Fibroblast of villous mesenchyme (primary cell): ENCODE measurements around the gene PARL. TPM values are rescaled to one million over a fixed set of nuclear protein-coding genes. Genes with fewer than 3 reads are reported as not detected.

Experiments
- DNase-seq: peaks from one replicate; pipeline ENCODE4 v3.0.0-alpha.2; 2010; ENCODE audit warnings: low read depth
- H3K4me3 ChIP-seq: 2 replicates; pipeline ENCODE4 v1.5.1; 2011; ENCODE audit warnings: low read depth, mild to moderate bottlenecking, low read length
- total RNA-seq: library from RNA; depleted of rRNA; stranded (reverse); fragments of >200 nt; gene quantifications from 2 replicates; pipeline ENCODE4 v1.2.3, GENCODE V29; 2012
- TF ChIP-seq, protein P1 (sequence below): IDR thresholded peaks from 2 replicates; pipeline ENCODE4 v1.5.1; 2012; ENCODE audit warnings: low read depth, mild to moderate bottlenecking, low read length; ENCODE audit not compliant: insufficient read depth

Gene PARL
- total RNA-seq, 1 donor, result 31.5 TPM

DNA sequence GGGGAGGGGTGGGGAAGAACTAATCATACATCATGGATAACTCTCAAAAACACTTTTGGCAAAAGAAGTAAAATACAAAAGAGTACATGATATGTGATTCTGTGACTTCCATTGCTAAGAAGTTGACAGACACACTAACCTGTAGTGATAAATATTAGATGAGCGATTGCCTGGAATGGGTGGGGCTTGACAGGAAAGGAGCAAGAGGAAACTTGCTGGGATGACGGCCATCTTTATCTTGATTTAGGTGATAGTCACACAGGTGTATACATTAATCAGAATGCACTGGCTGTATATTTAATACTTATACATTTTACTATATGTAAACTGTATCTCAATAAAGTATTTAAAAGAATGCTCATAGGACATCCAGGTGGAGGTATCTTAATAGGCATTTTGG is 13.1 kb downstream of the PARL start:
- H3K4me3 ChIP-seq, result no peak overlapping the region
- DNase-seq, result no peak
- TF ChIP-seq, protein P1, sequence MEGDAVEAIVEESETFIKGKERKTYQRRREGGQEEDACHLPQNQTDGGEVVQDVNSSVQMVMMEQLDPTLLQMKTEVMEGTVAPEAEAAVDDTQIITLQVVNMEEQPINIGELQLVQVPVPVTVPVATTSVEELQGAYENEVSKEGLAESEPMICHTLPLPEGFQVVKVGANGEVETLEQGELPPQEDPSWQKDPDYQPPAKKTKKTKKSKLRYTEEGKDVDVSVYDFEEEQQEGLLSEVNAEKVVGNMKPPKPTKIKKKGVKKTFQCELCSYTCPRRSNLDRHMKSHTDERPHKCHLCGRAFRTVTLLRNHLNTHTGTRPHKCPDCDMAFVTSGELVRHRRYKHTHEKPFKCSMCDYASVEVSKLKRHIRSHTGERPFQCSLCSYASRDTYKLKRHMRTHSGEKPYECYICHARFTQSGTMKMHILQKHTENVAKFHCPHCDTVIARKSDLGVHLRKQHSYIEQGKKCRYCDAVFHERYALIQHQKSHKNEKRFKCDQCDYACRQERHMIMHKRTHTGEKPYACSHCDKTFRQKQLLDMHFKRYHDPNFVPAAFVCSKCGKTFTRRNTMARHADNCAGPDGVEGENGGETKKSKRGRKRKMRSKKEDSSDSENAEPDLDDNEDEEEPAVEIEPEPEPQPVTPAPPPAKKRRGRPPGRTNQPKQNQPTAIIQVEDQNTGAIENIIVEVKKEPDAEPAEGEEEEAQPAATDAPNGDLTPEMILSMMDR, result no peak

DNA sequence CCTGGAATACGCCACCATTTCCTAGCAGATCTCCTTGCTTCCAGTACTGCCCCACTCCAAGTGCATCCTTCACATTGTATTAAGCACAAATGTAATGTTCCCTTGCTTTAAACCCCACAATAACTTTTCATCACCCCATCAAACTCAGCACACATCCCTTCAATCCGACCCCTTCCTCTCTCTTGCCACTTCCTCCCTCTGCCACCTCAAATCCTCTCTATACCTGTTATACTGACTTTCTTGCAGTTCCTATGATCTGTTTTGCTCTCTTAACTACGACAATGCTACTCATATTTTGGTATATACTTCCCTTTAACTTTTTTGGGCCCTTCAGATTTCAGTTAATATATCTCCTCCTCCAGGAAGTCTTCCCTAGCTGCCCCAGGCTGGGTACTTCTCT is 14.1 kb downstream of the PARL start:
- no peak for DNase-seq
- TF ChIP-seq, protein P1, result no peak
- no peak overlapping the region for H3K4me3 ChIP-seq

DNA sequence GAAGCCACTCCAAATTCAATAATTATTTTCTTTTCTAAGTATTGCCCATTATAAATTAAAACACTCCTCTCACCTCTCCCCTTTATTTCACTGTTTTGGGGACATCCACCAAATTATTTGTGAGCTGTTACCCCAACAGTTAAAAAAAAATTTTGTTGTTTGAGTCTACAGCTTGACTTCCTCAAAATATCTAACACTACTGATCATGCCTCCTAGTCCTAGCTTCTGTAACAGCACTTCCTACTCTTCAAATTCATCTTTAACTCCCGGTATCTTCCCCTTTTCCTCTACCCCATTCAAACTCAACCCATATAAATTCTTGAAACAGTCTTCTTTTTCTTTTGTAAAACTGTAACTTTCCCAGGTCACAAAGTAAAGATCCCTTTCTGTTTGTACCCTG is 15.9 kb downstream of the PARL start:
- DNase-seq, result no peak
- no peak overlapping the region for H3K4me3 ChIP-seq
- TF ChIP-seq, protein P1, result no peak

DNA sequence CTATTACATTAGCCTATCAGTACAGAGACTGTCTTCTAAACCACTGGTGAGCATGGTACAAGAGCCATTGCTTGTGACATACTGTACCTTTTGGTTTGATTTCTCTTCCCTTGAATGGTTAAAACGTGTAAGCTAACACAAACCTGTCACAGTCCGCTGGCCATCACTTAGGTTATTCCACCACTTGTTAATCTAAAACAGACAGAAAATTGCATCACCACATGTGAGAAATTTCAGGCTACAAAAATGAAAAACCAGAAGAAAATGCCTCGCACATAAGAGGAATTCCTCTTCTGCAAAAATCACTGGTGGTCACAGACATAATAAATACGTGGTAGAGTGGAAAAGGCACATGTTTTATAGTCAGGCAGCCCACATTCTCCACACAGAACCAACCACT is 22.1 kb downstream of the PARL start:
- no peak overlapping the region for H3K4me3 ChIP-seq
- DNase-seq, result no peak
- TF ChIP-seq, protein P1, result no peak

DNA sequence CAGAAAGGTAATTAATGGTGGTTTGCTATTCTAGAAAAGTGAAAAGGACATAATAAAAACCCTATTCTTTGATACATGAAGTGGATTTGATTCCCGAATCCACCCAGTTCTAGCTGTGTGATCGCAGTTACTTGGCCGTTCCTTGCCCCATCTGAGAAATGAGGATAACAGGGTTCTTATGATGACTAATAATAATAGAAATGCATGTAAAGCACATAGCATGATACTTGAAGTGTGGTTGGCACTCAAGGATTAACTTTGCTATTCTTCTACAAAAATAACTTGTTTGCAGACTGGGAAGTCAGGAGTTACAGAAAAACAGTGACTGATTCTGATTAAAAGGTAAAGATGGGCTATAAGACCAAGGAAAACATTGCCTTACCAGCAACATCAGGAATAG is 26.8 kb downstream of the PARL start:
- no peak for DNase-seq
- TF ChIP-seq, protein P1, result no peak
- H3K4me3 ChIP-seq, result no peak overlapping the region

DNA sequence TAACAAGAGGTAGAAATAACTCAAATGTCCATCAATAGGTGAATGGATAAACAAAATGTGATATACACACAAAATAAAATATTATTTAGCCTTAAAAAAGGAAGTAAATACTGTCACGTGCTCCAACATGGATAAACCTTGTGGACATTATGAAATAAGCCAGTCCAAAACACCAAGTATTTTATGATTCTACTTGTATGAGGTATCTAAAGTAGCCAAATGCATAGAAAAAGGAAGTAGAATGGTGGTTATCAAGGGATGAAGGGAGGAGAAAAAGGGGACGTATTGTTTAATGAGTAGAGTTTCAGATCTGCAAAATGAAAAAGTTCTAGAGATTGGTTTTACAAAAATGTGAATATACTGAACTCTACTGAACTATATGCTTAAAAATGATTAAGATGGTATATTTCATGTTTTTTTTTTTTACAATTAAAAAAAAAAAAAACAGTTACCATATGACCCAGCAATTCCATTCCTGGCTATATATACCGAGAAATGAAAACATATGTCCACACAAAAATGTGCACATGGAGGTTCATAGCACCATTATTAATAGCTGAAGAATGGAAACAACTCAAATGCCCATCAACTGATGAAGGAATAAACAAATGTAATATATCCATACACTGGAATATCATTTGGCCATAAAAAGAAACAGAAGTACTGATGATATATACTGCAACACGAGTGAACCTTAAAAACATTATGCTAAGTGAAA is 30.2 kb downstream of the PARL start:
- no peak overlapping the region for H3K4me3 ChIP-seq
- DNase-seq, result no peak
- TF ChIP-seq, protein P1, result no peak

DNA sequence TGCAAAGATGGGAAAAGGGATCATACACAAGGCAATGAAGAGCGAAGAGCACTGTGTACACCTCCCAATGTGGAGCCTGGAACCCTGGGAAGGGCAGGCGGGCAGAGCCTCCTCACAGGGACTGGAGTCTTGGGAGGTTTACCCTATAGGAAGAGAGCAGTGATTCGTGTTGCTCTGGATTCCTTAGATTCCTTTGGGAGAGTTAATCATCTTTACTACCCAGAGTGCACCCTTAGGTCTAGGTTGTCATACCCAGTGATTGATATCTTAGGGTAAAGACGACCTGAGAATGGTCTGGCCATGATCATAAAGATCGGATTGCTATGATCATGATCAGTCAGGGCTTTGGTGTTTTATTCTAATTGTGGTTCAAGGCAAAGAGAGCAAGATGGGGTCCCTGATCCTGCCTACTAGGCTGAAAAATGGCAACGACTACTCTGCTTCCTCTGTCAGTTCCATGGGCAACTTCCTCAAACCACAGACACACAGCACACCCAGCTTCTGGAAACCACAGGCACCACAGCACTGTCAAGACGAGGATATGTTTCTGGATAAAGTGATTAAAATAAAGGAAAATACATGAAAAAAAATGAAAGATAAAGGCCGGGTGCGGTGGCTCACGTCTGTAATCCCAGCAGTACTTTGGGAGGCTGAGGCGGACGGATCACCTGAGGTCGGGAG is 38.9 kb downstream of the PARL start:
- no peak overlapping the region for H3K4me3 ChIP-seq
- DNase-seq, result no peak
- TF ChIP-seq, protein P1, result no peak
